Bone marrow (tissue), 2 donors: ENCODE results near the gene CNIH3.
"Not testable (repeated sequence)": the region's sequence is repeated elsewhere in the genome, so short reads cannot be mapped to it uniquely, and the experiment has no call there.

ENCODE experiments used
- DNase-seq, 2 donors: peaks; one replicate each; lab custom pipeline; 2025; lab: John Stamatoyannopoulos, UW

CNIH3 gene

DNA sequence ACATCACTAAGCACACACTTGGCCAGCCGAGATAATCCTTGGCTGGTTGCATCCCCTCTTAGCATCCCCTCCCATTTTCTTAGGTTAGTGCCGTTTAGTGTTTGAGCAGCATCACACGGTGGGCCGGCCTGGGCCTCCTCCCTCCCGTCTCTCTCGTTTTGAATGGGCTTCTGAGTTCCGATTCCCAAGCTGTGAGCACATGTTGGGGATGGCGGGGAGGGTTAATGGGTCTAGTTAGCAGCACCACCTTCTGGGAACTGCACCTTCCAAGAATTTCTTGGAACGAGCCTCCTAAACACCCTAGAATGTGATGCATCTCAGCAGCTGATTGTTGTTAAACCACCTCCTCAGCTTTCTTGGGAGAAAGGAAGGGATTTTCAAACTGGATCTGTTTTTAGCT is 73.3 kb downstream of the CNIH3 start:
- DNase-seq, result no peak

DNA sequence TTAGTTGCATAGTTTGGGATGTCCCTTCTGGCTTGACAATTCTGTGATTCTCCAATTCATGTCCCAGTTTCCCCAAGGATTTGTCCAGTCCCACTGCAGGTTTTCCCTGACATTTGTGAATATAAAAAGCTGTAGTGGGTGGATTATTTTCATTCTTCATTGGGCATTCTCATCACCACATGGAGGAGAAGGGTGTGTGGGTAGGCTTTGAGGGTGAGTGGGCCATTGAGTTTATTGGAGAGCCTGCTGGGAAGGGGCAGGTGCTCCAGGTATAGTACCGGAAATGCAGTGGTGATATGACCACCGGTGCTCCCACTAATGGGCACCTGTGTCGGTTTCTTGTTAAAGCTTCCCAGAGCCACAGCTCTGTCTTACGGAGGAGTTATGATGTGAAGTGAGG is 74.5 kb downstream of the CNIH3 start:
- DNase-seq, result no peak

DNA sequence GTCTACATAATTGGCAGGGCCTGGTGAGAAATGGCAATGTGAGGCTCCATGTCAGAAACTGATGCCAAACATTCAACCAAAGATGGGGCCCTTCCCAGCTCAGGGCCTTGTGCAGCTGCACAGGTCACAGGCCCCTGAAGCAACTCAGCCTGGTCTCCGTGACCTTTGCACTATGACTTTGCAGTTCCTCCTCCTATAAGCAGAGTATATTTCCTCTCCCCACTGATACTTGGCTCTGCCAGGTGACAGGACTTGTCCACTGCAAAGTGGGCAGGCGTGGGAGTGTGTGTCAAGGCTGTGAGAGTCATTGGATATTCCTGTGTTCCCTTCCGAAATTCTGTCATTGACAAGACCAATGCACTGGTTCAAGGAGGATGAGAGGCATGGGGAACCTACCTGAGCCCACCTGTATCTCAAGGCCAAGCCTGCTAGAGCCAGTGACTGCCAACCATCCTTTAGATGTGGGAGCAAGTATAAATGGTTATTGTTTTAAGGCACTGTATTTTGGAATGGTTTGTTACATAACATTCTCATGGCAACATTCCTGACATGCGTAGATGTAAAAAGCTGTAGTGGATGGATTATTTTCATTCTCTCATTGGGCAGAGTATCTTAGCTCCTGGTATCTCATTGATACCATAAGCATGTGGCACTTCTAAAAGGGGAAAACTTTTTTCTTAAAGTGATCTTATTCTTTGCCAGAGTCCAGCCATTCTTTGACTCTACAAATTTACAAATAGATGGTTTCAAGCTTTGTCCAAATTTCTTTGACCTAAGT is 75.2 kb downstream of the CNIH3 start:
- no peak for DNase-seq

DNA sequence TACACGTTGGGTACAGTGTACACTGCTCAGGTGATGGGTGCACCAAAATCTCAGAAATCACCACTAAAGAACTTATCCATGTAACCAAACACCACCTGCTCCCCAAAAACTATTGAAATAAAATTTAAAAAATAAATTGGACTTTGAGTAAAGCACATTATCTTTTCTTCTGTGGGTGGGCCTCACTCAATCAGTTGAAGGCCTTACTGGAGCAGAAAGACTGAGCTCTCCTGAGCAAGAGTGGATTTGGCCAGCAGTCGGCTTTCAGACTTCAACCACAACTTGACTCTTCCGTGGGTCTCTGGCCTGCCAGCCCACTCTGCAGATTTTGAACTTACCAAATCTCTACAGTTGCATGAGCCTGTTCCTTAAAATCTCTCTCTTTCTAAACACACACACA is 78.9 kb downstream of the CNIH3 start:
- no peak for DNase-seq

GRCh38 chr1:224696021-224696420 is 79.9 kb downstream of the CNIH3 start:
- no peak for DNase-seq

GRCh38 chr1:224696891-224697765 is 81.0 kb downstream of the CNIH3 start:
- DNase-seq, result no peak

- DNase-seq, result no peak
Observed at GRCh38 chr1:224698015-224698451, 81.9 kb downstream of the CNIH3 start.

DNA sequence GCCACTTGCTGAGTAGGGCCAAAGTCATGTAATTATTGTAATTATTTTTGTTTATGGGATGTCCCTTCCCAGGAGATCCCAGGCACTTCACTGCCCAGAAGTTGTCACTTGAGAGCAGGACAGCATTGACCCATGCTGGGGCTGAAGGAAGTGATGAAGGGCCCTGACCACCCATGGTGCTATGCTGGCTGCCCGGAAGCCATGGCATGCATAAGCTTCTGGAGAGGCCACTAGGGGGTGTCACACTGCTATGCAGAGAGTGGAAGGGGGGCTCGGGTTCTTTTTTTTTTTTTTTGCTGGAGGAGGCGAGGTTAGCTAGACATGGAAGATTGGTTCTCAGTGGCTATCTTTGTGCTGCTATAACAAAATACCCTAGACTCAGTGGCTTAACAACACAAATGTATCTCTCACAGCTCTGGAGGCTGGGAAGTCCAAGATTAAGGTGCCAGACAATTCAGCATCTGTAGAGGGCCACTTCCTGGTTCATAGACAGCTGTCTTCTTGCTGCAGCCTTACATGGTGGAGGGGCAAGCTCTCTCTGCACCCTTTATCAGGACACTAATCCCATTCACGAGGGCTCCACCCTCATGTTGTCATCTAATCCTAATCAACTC is 84.9 kb downstream of the CNIH3 start:
- no peak for DNase-seq

DNA sequence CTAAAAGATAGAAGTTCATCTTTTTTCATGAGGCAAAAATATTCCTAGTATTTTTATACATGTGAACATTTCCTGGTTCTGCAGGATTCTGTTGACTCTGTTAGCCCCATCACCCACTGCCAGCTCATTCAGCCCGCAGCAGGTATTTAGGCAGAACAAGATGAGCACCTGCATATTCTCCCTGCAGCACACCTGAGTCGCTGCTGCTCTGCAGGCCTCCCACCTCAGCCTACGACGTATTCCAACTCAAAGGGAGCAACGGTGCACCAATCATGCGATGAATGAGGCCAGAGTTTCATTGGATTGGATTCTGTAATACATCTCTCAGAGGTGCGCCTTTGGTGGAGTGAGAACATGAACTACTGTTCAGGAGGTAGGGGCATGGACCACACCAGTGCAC is 87.6 kb downstream of the CNIH3 start:
- DNase-seq, result no peak

DNA sequence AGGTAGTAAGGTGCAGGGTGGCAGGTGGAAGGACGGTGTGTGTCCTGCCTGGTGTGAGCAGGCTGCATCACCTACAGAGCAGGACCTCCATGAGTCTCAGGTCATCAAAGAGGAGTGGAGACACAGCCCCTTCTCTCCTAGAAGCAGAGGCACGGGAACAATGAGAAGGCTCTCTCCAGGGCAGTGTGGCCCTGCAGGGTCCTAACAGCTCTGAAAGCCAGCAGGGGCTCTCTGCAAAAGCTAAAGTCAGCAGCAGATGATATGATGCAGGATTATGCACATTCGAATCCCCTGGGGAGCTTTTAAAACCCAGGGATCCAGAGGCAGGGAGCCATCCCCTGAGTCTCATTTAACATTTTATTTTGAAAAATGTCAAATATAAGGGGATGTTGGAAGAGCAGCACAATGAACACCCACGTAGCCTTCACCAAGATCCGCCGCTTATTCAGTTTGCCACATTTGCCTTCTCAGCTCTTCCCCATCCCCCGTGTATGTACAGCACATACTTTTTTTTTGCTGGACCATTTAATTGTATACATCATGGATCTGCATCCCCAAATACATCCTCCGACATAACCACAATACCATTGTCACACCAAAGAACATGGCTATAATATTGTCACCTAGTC is 88.1 kb downstream of the CNIH3 start:
- DNase-seq, result no peak

DNA sequence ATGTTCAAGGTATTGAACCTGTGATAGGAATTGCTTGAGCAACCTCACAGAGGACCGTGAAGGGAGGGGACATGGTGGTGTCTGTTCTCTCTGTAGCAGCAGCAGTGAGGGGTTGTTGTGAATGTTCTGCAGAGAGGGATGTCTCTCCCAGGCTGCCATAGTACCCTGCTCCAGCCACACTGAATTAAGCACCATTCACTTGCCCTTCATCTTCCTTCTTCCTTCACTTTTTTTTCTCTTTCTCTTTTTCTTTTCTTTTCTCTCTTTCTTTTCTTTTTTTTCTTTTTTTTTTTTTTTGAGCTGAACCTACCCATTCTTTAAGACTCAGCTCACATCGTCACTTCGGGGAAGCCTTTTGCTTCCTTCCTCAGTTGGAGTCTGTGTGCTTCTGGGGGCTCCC is 89.5 kb downstream of the CNIH3 start:
- DNase-seq, result no peak

GRCh38 chr1:224707843-224708725 is 92.0 kb downstream of the CNIH3 start:
- DNase-seq, result no peak

GRCh38 chr1:224710196-224710595 is 94.1 kb downstream of the CNIH3 start:
- DNase-seq, result no peak

DNA sequence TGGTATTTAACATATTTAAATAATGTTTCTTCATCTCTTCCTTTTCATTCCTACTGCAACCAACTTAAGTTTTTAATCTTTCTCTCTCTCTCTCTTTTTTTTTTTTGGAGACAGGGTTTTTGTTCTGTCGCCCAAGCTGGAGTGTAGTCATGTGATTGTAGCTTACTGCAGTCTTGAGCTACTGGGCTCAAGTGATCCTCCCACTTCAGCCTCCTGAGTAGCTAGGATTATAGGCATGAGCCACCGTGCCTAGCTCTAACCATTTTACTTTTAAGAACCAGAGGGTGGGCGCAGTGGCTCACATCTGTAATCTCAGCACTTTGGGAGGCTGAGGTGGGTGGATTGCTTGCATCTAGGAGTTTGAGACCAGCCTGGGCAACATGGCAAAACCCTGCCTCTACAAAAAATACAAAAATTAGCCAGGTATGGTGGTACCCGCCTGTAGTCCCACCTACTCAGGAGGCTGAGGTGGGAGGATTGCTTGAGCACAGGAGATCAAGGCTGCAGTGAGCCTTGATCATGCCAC is 95.2 kb downstream of the CNIH3 start:
- not testable (repeated sequence) for DNase-seq

DNA sequence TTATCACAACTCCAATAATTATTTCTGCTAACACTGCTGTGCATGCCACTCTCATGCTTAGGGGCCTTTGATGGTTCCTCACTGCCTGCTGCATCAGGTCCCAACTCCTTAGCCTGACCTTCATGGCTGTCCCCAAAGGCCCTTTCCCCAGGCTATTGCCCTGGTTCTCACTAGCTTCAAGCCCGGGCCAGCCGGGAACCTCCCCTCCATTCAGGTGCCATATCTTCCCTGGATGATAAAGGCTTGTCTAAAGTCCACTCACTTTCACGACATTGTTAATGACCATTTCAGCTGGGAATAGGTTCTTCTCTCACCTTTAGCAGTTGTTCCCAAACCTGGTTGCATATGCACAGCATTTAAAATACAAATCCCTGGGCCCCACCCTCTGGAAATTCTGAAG is 95.8 kb downstream of the CNIH3 start:
- no peak for DNase-seq

GRCh38 chr1:224713228-224713627 is 97.1 kb downstream of the CNIH3 start:
- DNase-seq, result no peak

DNA sequence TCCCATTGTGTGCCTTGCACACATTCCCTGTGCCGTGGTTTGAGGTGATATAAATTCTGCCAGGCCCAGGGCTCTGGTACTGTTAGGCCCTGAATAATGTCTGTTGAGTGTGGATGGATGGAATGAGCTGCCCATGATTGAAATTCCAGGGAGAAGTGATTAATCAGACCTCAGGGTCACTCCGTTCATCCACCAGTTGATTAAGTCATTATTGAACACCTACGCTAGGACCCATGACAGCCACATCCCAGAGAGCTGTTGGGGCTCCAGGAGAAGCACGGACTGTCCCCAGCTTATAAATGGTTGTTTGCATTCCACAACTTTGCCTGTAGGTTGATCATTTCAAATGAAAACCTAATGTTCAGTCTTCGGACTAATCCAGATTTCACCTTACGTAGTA is 98.4 kb downstream of the CNIH3 start:
- DNase-seq, result no peak

GRCh38 chr1:224718470-224719053 is 102.4 kb downstream of the CNIH3 start:
- no peak for DNase-seq

GRCh38 chr1:224719716-224720115 is 103.6 kb downstream of the CNIH3 start:
- DNase-seq, result no peak

GRCh38 chr1:224720216-224720615 is 104.1 kb downstream of the CNIH3 start:
- no peak for DNase-seq

- no peak for DNase-seq
Observed at GRCh38 chr1:224721000-224721399, 104.9 kb downstream of the CNIH3 start.
